Esophagus muscularis mucosa (tissue), 4 donors: Measurements from ENCODE around the gene NAP1L5. TPM values are rescaled to one million over a fixed set of nuclear protein-coding genes. Genes with fewer than 3 reads are reported as not detected.

ENCODE experiments used
- DNase-seq: peaks from one replicate; pipeline ENCODE4 v3.0.0-alpha.2; 2017; ENCODE audit errors: extremely low spot score
- H3K27ac ChIP-seq, 4 donors: fragments of 200-600 bp; sonication (generic); replicated peaks in 1 of 4; 1 replicate in 3 of 4; 2 replicates in 1 of 4; pipeline ENCODE4 v1.5.1; 2016 to 2019; ENCODE audit warnings: mild to moderate bottlenecking in 1 of 4
- H3K27me3 ChIP-seq, 4 donors: fragments of 200-600 bp; sonication (generic); one replicate each; pipeline versions ENCODE4 v1.5.1 to v1.6.0; 2016 to 2019
- H3K36me3 ChIP-seq, 4 donors: fragments of 200-600 bp; sonication (generic); one replicate each; pipeline ENCODE4 v1.5.1; 2016 to 2019
- H3K4me1 ChIP-seq, 4 donors: fragments of 200-600 bp; sonication (generic); one replicate each; pipeline ENCODE4 v1.5.1; 2016 to 2019
- H3K4me3 ChIP-seq, 4 donors: fragments of 200-600 bp; sonication (generic); 1 replicate in 2 of 4; 2 replicates in 2 of 4; pipeline ENCODE4 v1.5.1; 2016 to 2019; ENCODE audit warnings: mild to moderate bottlenecking in 4 of 4, moderate library complexity in 1 of 4
- H3K9me3 ChIP-seq, 4 donors: fragments of 200-600 bp; sonication (generic); 1 replicate in 3 of 4; 2 replicates in 1 of 4; pipeline ENCODE4 v1.5.1; 2016 to 2019
- EP300 ChIP-seq: sonication (generic); formaldehyde crosslinking; IDR thresholded peaks from one replicate; pipeline ENCODE4 v1.6.1; 2017; ENCODE audit warnings: antibody characterized with exemption
- POLR2A ChIP-seq: fragments of 450-650 bp; IDR thresholded peaks from one replicate; pipeline ENCODE4 v1.6.1; 2017; ENCODE audit warnings: antibody characterized with exemption, moderate library complexity, mild to moderate bottlenecking, low read depth
- POLR2AphosphoS5 ChIP-seq, 2 donors: sonication (generic); formaldehyde crosslinking; IDR thresholded peaks; one replicate each; pipeline ENCODE4 v1.6.1; 2017; ENCODE audit warnings: antibody characterized with exemption in 2 of 2
- WGBS: methylation state at CpG from one replicate; pipeline ENCODE4 v1.1.5; 2018; 5-methylcytosine and 5-hydroxymethylcytosine counted together
- intact Hi-C: fragments of 100-400 bp; cut with DNase I; formaldehyde crosslinking; loops from one replicate; pipeline ENCODE4 v1.15.1; 2023
- total RNA-seq, 4 donors: library from RNA; depleted of rRNA; stranded (reverse); fragments of >200 nt; gene quantifications; one replicate each; pipeline versions ENCODE4 v1.1.0 to v1.2.1, GENCODE V29; 2016
- TF ChIP-seq, protein P1 (sequence below), 3 experiments: fragments of 200-600 bp in 2 of 3; fragments of 450-650 bp in 1 of 3; sonication (generic) in 2 of 3; IDR thresholded peaks; one replicate each; pipeline ENCODE4 v1.5.1; 2017 to 2019; ENCODE audit warnings: antibody characterized with exemption in 3 of 3, mild to moderate bottlenecking in 2 of 3, moderate library complexity in 1 of 3

Gene NAP1L5
- total RNA-seq, 4 donors from 2014 or later = 5.7 to 10.1 (median 7.8) TPM

DNA sequence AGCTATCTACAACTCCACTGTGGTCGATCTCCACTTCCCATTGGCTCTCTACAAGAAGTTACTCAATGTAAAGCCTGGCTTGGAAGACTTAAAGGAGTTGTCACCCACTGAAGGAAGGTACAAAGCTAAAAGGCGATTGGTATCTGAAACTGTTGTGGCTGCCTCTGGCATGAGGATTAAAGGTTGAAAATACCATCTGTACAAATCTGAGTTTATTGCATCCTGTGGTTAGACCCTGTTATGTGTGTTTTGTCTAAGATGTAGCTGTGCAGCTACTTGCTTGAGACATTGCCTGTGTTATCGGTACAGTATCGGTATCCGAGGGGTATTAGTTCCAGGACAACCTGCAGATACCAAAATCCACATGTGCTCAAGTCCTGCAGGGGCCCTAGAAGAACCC, 16.4 kb downstream of the NAP1L5 start:
- no peaks in the 10 kb centered on the region for H3K4me1 ChIP-seq
- H3K9me3 ChIP-seq = no peaks in the 10 kb centered on the region
- H3K36me3 ChIP-seq = peaks cover 43 to 76% (median 56%) of the 10 kb centered on the region in 4 donors
- intact Hi-C loops = no loop called here
- no peak for DNase-seq
- no peaks in the 10 kb centered on the region for H3K27me3 ChIP-seq
- WGBS = 91% methylated on average over 5 of the region's 5 CpGs
- no peak overlapping the region for H3K4me3 ChIP-seq
- TF ChIP-seq EP300 = no peak
- TF ChIP-seq, protein P1, sequence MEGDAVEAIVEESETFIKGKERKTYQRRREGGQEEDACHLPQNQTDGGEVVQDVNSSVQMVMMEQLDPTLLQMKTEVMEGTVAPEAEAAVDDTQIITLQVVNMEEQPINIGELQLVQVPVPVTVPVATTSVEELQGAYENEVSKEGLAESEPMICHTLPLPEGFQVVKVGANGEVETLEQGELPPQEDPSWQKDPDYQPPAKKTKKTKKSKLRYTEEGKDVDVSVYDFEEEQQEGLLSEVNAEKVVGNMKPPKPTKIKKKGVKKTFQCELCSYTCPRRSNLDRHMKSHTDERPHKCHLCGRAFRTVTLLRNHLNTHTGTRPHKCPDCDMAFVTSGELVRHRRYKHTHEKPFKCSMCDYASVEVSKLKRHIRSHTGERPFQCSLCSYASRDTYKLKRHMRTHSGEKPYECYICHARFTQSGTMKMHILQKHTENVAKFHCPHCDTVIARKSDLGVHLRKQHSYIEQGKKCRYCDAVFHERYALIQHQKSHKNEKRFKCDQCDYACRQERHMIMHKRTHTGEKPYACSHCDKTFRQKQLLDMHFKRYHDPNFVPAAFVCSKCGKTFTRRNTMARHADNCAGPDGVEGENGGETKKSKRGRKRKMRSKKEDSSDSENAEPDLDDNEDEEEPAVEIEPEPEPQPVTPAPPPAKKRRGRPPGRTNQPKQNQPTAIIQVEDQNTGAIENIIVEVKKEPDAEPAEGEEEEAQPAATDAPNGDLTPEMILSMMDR (IDR thresholded peaks at IDR 0.05) = no peak
- no peak for TF ChIP-seq POLR2AphosphoS5 (IDR thresholded peaks at IDR 0.05)
- TF ChIP-seq POLR2A = no peak
- no peak overlapping the region for H3K27ac ChIP-seq

DNA sequence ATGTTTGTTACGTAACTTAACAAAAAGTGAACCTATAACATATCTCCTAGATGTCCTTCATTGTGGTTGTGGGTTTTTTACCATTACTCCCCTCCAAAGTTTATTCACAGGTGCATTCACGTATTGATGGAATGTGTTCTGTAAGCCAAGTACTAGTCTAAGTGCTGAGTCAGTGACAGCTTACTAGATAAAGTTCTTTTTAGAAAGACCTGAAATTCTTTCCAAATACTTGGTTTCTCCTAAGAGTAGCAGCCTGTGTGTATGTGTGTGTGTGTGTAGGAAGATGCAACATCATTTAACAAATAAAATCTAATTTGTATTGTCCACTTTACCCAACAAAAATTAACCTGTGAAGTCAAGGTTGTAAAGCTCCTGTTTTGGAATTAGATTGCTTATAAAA, 22.1 kb downstream of the NAP1L5 start:
- Histone ChIP-seq H3K36me3 (peaks cover 37 to 63% (median 48%) of the 10 kb centered on the region in 4 donors), H3K9me3 (no peaks in the 10 kb centered on the region), H3K27ac (no peak overlapping the region), H3K27me3 (no peaks in the 10 kb centered on the region), H3K4me3 (no peak overlapping the region), H3K4me1 (no peaks in the 10 kb centered on the region)
- intact Hi-C loops = no loop called here
- 69% methylated on average over 2 of the region's 2 CpGs for WGBS
- TF ChIP-seq POLR2A = no peak
- no peak for TF ChIP-seq POLR2AphosphoS5 (IDR thresholded peaks at IDR 0.05)
- TF ChIP-seq EP300 = no peak
- TF ChIP-seq, protein P1 (IDR thresholded peaks at IDR 0.05) = no peak
- no peak for DNase-seq

DNA sequence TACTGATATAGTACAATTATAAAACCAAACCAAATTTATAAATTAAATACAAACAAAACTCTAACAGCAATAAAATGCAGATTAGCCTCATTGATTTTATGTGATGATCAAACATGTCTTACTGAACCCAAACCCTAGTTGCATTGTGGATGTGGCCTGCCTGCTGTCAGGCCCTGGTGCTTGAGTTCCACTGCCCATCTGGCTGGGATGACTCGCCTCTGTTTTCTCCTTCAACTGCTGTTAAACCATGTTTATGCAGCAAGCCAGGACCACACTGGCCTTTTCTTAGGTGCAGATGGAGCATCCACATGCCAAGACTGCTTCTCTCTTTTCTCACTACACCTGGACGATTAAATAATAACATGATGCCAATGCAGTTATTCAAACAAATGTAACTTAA, 22.6 kb downstream of the NAP1L5 start:
- Histone ChIP-seq H3K4me1 (no peaks in the 10 kb centered on the region), H3K36me3 (peaks cover 37 to 63% (median 48%) of the 10 kb centered on the region in 4 donors), H3K4me3 (no peak overlapping the region), H3K27me3 (no peaks in the 10 kb centered on the region), H3K27ac (no peak overlapping the region), H3K9me3 (no peaks in the 10 kb centered on the region)
- intact Hi-C loops = no loop called here
- TF ChIP-seq, protein P1 (IDR thresholded peaks at IDR 0.05) = no peak
- TF ChIP-seq POLR2A = no peak
- no peak for TF ChIP-seq POLR2AphosphoS5 (IDR thresholded peaks at IDR 0.05)
- TF ChIP-seq EP300 = no peak
- no peak for DNase-seq
- 96% methylated on average over 2 of the region's 2 CpGs for WGBS

DNA sequence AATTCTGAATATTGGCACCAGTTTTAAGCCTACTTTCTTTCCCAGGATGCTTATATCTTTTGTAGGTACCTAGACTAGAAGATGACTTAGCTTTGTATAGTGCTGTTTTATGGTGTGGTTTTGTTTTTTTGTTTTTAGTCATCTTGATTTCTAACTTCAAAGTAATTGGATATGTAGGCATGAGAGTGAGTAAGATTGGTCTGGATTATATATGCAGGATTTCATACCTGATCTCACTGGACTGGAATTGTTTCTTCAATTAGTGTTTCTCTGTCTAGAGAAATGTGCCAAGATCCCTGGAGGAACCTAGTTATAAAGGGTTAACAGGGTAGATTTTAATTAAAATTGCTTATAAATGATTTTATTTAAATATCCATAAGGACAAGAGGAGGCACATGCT, 23.1 kb downstream of the NAP1L5 start:
- no peak for DNase-seq
- Histone ChIP-seq H3K27me3 (no peaks in the 10 kb centered on the region), H3K9me3 (no peaks in the 10 kb centered on the region), H3K27ac (no peak overlapping the region), H3K4me1 (no peaks in the 10 kb centered on the region), H3K36me3 (peaks cover 36 to 63% (median 49%) of the 10 kb centered on the region in 4 donors), H3K4me3 (no peak overlapping the region)
- TF ChIP-seq EP300 = no peak
- TF ChIP-seq, protein P1 (IDR thresholded peaks at IDR 0.05) = no peak
- intact Hi-C loops = no loop called here

DNA sequence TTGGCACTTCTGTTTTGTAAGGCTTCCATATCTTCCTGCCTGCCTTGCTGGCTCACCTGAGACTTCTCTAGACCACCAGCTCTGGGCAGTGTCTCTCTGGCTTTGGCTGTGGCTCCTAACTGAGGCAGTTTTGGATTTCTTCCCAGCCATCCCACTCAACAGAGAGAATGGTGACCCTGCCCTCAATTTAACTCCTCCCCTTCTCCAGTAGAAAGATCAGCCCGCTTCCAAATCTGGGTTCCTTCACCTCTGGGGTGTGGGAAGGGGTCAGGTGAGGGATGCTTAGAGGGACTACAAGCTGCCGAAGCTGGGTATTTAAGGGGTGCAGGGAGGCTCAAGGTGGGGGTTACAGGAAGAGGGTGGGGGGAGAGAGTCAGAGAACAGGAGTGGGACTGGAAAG, 23.7 kb downstream of the NAP1L5 start:
- Histone ChIP-seq H3K27me3 (no peaks in the 10 kb centered on the region), H3K9me3 (no peaks in the 10 kb centered on the region), H3K4me3 (no peak overlapping the region), H3K36me3 (peaks cover 29 to 63% (median 47%) of the 10 kb centered on the region in 4 donors), H3K27ac (no peak overlapping the region), H3K4me1 (no peaks in the 10 kb centered on the region)
- TF ChIP-seq, protein P1 (IDR thresholded peaks at IDR 0.05) = no peak
- TF ChIP-seq POLR2A = no peak
- no peak for TF ChIP-seq EP300
- no peak for TF ChIP-seq POLR2AphosphoS5 (IDR thresholded peaks at IDR 0.05)
- DNase-seq = no peak
- WGBS = 81% methylated on average over 2 of the region's 2 CpGs
- intact Hi-C loops = no loop called here
